PC-3 (cell line): Measurements from ENCODE around the gene BRD4. TPM values are rescaled to one million over a fixed set of nuclear protein-coding genes. Genes with fewer than 3 reads are reported as not detected.

ENCODE experiments used
- ATAC-seq: fragments of 200-7000 bp; cut with Tn5 transposase; 2 replicates; pipeline ENCODE4 v1.9.1; 2020; ENCODE audit warnings: mild to moderate bottlenecking, moderate library complexity
- BruUV-seq: library from RNA; stranded (reverse); fragments of 400-500 nt; replicated peaks from 2 replicates; lab custom pipeline; 2021; lab: Mats Ljungman, UMichigan
- CTCF ChIA-PET: fragments of 300-600 bp; sonication (Branson Sonifier 250); formaldehyde crosslinking; loops from one replicate; lab custom pipeline; 2022; ENCODE audit warnings: antibody characterized with exemption; lab: Charles Lee
- POLR2A ChIA-PET: fragments of 300-600 bp; sonication (Branson Sonifier 250); formaldehyde crosslinking; loops from one replicate; lab custom pipeline; 2022; ENCODE audit warnings: antibody characterized with exemption; ENCODE audit not compliant: unreplicated experiment; lab: Charles Lee
- DNase-seq: peaks from one replicate; pipeline ENCODE4 v3.0.0-alpha.2; 2015
- H2AFZ ChIP-seq: fragments of 300-600 bp; sonication (generic); 2 replicates; pipeline ENCODE4 v1.6.0; 2016; ENCODE audit warnings: antibody characterized with exemption, low read length
- H3F3A ChIP-seq: fragments of 300-600 bp; sonication (generic); one replicate; pipeline ENCODE4 v1.6.0; 2017; ENCODE audit warnings: antibody characterized with exemption, low read length, control low read depth, mild to moderate bottlenecking; ENCODE audit not compliant: unreplicated experiment
- H3K27ac ChIP-seq: fragments of 300-600 bp; sonication (generic); 2 replicates; pipeline ENCODE4 v1.5.1; 2016; ENCODE audit warnings: mild to moderate bottlenecking, low read length
- H3K27me3 ChIP-seq: fragments of 300-600 bp; sonication (generic); 2 replicates; pipeline ENCODE4 v1.6.1; 2016; ENCODE audit warnings: low read length, mixed read lengths
- H3K36me3 ChIP-seq: fragments of 300-600 bp; sonication (generic); 2 replicates; pipeline ENCODE4 v1.6.1; 2016; ENCODE audit warnings: low read depth, mixed run types, low read length, mixed read lengths
- H3K4me1 ChIP-seq: fragments of 300-600 bp; sonication (generic); 2 replicates; pipeline ENCODE4 v1.5.1; 2016; ENCODE audit warnings: low read length; ENCODE audit not compliant: insufficient read depth
- H3K4me2 ChIP-seq: fragments of 300-600 bp; sonication (generic); 2 replicates; pipeline ENCODE4 v1.6.0; 2016; ENCODE audit warnings: low read length
- H3K4me3 ChIP-seq: fragments of 300-600 bp; sonication (generic); 2 replicates; pipeline ENCODE4 v1.5.1; 2016; ENCODE audit warnings: mild to moderate bottlenecking, low read length, mixed read lengths
- H3K79me2 ChIP-seq: fragments of 300-600 bp; sonication (generic); 2 replicates; pipeline ENCODE4 v1.6.1; 2017; ENCODE audit warnings: low read length, mixed read lengths
- H3K9ac ChIP-seq: fragments of 300-600 bp; sonication (generic); 2 replicates; pipeline ENCODE4 v1.6.0; 2016; ENCODE audit warnings: mild to moderate bottlenecking, low read length
- H3K9me2 ChIP-seq: fragments of 300-600 bp; sonication (generic); replicated peaks from 2 replicates; pipeline ENCODE4 v1.6.1; 2016; ENCODE audit warnings: mixed run types, low read length, mixed read lengths
- H3K9me3 ChIP-seq: fragments of 300-600 bp; sonication (generic); 2 replicates; pipeline ENCODE4 v1.6.1; 2016; ENCODE audit warnings: low read length, mixed read lengths
- H4K20me1 ChIP-seq: fragments of 300-600 bp; sonication (generic); 2 replicates; pipeline ENCODE4 v1.6.1; 2016; ENCODE audit warnings: low read length, mixed read lengths
- EZH2 ChIP-seq: fragments of 300-600 bp; sonication (generic); IDR thresholded peaks from one replicate; pipeline ENCODE4 v1.6.1; 2017; ENCODE audit warnings: antibody characterized with exemption, mild to moderate bottlenecking, low read length; ENCODE audit not compliant: unreplicated experiment
- EZH2phosphoT487 ChIP-seq: fragments of 300-600 bp; sonication (generic); IDR thresholded peaks from 2 replicates; pipeline ENCODE4 v1.6.1; 2018; ENCODE audit warnings: mild to moderate bottlenecking, antibody characterized with exemption, low read length, borderline replicate concordance
- intact Hi-C: fragments of 100-400 bp; cut with micrococcal nuclease; formaldehyde crosslinking; loops from 2 replicates; pipeline ENCODE4 v1.9.0; 2023
- total RNA-seq: library from RNA; depleted of rRNA; stranded (reverse); fragments of >200 nt; gene quantifications from 2 replicates; pipeline ENCODE4 v1.2.3, GENCODE V29; 2014
- TF ChIP-seq, protein P1 (sequence below): fragments of 300-600 bp; sonication (generic); conservative IDR thresholded peaks from 2 replicates; pipeline ENCODE4 v1.5.1; 2017; ENCODE audit warnings: antibody characterized with exemption, low read depth, mild to moderate bottlenecking, low read length

BRD4 gene
- total RNA-seq, 1 experiment from 2014 or later: 20.9 TPM

DNA sequence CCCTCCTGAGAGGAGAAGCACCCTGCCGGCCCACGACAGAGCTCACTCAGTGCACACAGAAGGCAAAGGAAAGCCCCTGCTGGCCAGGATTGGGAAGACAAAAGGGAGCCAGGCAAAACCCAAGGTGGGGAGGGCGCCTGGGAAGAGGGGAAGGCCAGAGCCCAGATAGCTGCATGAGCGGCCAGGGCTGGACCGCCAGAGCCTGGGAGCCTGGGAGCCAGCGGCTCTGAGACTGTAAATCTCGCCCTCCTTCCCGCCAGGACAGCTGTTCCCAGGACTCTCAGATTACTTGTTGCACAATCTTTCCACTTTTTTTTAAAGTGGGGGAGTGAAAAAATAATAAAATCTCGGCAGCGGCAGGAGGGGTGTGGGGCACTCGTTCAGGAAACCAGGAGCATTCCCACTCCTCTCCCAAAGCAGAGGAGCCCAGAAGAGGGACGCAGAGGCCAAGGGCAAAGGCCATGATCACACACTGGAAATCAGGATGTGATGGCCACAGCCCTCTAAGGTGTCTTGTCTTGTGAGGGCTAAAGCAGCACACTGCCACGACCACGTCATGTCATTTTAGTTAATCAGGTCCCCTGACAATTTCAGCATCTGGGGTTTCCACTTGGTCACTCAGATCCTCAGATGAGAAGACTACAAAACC, 80.5 kb downstream of the BRD4 start:
- ChIA-PET POLR2A (interaction anchor here (0.6 kb wide), 1 partner anchor 31 kb away, joined by 6 read pairs; no protein-coding TSS in a partner anchor), CTCF (no interaction called here)
- BruUV-seq: no TSS peak
- H3K36me3 ChIP-seq: peaks cover 67% of the 10 kb centered on the region
- H3K4me3 ChIP-seq: no peak overlapping the region
- no peak overlapping the region for H3K4me2 ChIP-seq
- H2AFZ ChIP-seq: no peak overlapping the region
- H3K27ac ChIP-seq: peak overlapping the region; percentile 60
- peak overlapping the region; percentile 34 for H3K9ac ChIP-seq
- H3K9me3 ChIP-seq: no peaks in the 10 kb centered on the region
- TF ChIP-seq EZH2: no peak
- TF ChIP-seq, protein P1, sequence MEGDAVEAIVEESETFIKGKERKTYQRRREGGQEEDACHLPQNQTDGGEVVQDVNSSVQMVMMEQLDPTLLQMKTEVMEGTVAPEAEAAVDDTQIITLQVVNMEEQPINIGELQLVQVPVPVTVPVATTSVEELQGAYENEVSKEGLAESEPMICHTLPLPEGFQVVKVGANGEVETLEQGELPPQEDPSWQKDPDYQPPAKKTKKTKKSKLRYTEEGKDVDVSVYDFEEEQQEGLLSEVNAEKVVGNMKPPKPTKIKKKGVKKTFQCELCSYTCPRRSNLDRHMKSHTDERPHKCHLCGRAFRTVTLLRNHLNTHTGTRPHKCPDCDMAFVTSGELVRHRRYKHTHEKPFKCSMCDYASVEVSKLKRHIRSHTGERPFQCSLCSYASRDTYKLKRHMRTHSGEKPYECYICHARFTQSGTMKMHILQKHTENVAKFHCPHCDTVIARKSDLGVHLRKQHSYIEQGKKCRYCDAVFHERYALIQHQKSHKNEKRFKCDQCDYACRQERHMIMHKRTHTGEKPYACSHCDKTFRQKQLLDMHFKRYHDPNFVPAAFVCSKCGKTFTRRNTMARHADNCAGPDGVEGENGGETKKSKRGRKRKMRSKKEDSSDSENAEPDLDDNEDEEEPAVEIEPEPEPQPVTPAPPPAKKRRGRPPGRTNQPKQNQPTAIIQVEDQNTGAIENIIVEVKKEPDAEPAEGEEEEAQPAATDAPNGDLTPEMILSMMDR: peak; percentile 55
- no peaks in the 10 kb centered on the region for H3K27me3 ChIP-seq
- ATAC-seq (peak; percentile 36), DNase-seq (peak; percentile 55)
- intact Hi-C loops: no loop called here
- H3K79me2 ChIP-seq: peaks cover 50% of the 10 kb centered on the region
- peaks cover 31% of the 10 kb centered on the region for H3K4me1 ChIP-seq
- no peaks in the 10 kb centered on the region for H3K9me2 ChIP-seq
- peaks cover 16% of the 10 kb centered on the region for H4K20me1 ChIP-seq
- no peaks in the 10 kb centered on the region for H3F3A ChIP-seq

DNA sequence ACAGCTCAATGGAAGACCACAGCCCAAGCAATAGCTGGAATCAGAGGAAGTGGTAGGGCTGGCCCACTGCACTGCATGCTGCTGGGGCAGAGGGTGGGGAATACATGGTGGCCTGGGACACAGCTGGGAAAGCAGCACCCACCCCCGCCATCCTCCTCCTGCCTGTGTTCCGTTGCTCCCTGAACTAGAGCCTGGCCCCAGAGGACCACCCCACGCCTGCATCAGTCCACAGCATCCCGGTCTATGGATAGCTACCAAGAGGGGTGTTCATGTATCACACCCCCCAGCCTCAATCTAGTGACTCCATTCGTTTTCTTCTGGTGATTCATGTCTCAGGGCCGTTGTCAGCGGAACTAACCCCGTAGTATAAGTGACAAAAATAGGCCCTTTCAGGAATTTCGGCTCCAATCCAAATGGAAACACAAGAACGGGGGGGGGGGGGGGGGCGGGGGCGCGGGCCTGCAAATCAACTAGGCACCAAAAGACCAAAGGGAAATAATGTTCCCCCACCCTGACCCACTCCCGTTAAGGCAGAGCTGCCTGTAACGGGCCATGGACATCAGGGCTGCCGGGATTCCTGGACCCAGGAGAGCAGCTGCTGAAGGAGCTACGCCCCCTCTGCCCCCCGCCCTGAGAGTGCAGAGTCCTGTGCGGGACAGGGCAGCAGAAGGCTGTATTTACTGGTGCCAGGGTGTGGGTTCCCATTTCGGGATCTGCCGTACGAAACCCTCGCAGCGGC, 81.2 kb downstream of the BRD4 start:
- Histone ChIP-seq H3K27ac (peak overlapping the region; percentile 60), H3K9me3 (no peaks in the 10 kb centered on the region), H3K9ac (no peak overlapping the region), H3F3A (no peaks in the 10 kb centered on the region), H3K4me2 (no peak overlapping the region), H3K4me3 (no peak overlapping the region), H3K79me2 (peaks cover 51% of the 10 kb centered on the region), H2AFZ (no peak overlapping the region), H3K4me1 (peaks cover 31% of the 10 kb centered on the region), H3K27me3 (no peaks in the 10 kb centered on the region), H3K9me2 (no peaks in the 10 kb centered on the region), H4K20me1 (peaks cover 16% of the 10 kb centered on the region), H3K36me3 (peaks cover 60% of the 10 kb centered on the region)
- ChIA-PET POLR2A (interaction anchor here (0.6 kb wide), 1 partner anchor 32 kb away, joined by 6 read pairs; no protein-coding TSS in a partner anchor), CTCF (no interaction called here)
- DNase-seq (no peak), ATAC-seq (no peak)
- BruUV-seq: no TSS peak
- TF ChIP-seq EZH2phosphoT487 (no peak), EZH2 (no peak)
- TF ChIP-seq, protein P1: no peak
- intact Hi-C loops: no loop called here

DNA sequence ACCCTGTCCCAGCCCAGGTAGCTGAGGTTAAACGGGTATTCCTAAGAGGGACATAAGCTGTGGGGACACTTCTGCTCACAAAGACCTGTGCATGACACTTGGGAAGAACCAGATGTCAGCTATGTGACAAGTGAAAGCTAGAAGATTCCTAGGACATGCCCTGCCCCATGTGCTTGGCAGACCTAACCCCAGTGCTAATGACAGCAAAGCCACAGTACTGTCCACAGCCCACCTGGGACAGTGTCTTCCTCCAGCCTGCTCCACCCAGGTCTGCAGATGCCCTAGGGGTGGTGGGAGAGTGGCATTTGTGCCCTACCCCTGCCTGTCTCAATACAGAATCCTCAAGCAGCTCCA, 81.7 kb downstream of the BRD4 start:
- Histone ChIP-seq H3K27me3 (no peaks in the 10 kb centered on the region), H2AFZ (no peak overlapping the region), H4K20me1 (peaks cover 16% of the 10 kb centered on the region), H3K79me2 (peaks cover 51% of the 10 kb centered on the region), H3K36me3 (peaks cover 55% of the 10 kb centered on the region), H3K9me2 (no peaks in the 10 kb centered on the region), H3F3A (no peaks in the 10 kb centered on the region), H3K9ac (no peak overlapping the region), H3K9me3 (no peaks in the 10 kb centered on the region), H3K4me1 (peaks cover 31% of the 10 kb centered on the region), H3K4me2 (no peak overlapping the region), H3K27ac (0 out of 2 replicates have a peak overlapping the region, but pooled peaks have one; percentile 7), H3K4me3 (no peak overlapping the region)
- ATAC-seq (no peak), DNase-seq (no peak)
- ChIA-PET CTCF (interaction anchor here (0.5 to 1.4 kb wide), 2 partner anchors 48 to 149 kb away, joined by 4 to 5 read pairs; no protein-coding TSS in a partner anchor), POLR2A (no interaction called here)
- no TSS peak for BruUV-seq
- TF ChIP-seq EZH2phosphoT487 (no peak), EZH2 (no peak)
- TF ChIP-seq, protein P1: no peak
- intact Hi-C loops: no loop called here
